ENCODE measurements around the gene ZNF653. TPM values are rescaled to one million over a fixed set of nuclear protein-coding genes. Genes with fewer than 3 reads are reported as not detected.
A peak's percentile ranks its signal among the peaks of the same experiment; 100 is the strongest.

Gene ZNF653
- total RNA-seq, 2 experiments from 2014 or later, result 14.1 to 21.5 TPM

Small RNAs within 50 kb of the gene (microRNA-seq; reads per million reads assigned to microRNA genes)
- gene MIR7974 (ENCODE audit: borderline replicate concordance), result 6.1 reads per million

Small RNAs within 50 kb of the gene (small RNA-seq; reads per million reads assigned to genes)
- gene MIR7974, result 1.0 reads per million, percentile 51 among the genes with 10 or more reads in this experiment
- not detected for gene RN7SL833P

Other genes with a start within 250 kb of the ZNF653 start
- gene DOCK6, start 243.3 kb downstream of the ZNF653 start, total RNA-seq (2014; rRNA removed; shearing (Covaris generic)), result 16.6 and 24.1 TPM in 2 replicates
- gene DOCK6, start 243.3 kb downstream of the ZNF653 start, total RNA-seq (2022), result 74.6 and 78.2 TPM in 2 replicates
- not detected in 2 replicates for gene TSPAN16, start 209.7 kb downstream of the ZNF653 start, total RNA-seq (2014; rRNA removed; shearing (Covaris generic))
- not detected in 2 replicates for gene TSPAN16, start 209.7 kb downstream of the ZNF653 start, total RNA-seq (2022)
- gene RAB3D, start 166.2 kb downstream of the ZNF653 start, total RNA-seq (2014; rRNA removed; shearing (Covaris generic)), result 1.1 and 1.9 TPM in 2 replicates
- gene RAB3D, start 166.2 kb downstream of the ZNF653 start, total RNA-seq (2022), result 7.7 and 8.4 TPM in 2 replicates
- 58.4 and 58.9 TPM in 2 replicates for gene TMEM205, start 159.6 kb downstream of the ZNF653 start, total RNA-seq (2014; rRNA removed; shearing (Covaris generic))
- 32.0 and 39.9 TPM in 2 replicates for gene TMEM205, start 159.6 kb downstream of the ZNF653 start, total RNA-seq (2022)
- gene CCDC159, start 159.3 kb downstream of the ZNF653 start, total RNA-seq (2014; rRNA removed; shearing (Covaris generic)), result 13.3 and 14.1 TPM in 2 replicates
- 18.9 and 26.1 TPM in 2 replicates for gene CCDC159, start 159.3 kb downstream of the ZNF653 start, total RNA-seq (2022)
- 0.54 and 0.88 TPM in 2 replicates for gene PLPPR2, start 150.4 kb downstream of the ZNF653 start, total RNA-seq (2014; rRNA removed; shearing (Covaris generic))
- gene PLPPR2, start 150.4 kb downstream of the ZNF653 start, total RNA-seq (2022), result 2.7 and 3.6 TPM in 2 replicates
- 5.6 and 6.6 TPM in 2 replicates for gene SWSAP1, start 131.2 kb downstream of the ZNF653 start, total RNA-seq (2014; rRNA removed; shearing (Covaris generic))
- 5.6 and 6.8 TPM in 2 replicates for gene SWSAP1, start 131.2 kb downstream of the ZNF653 start, total RNA-seq (2022)
- 9.9 and 19.6 TPM in 2 replicates for gene EPOR, start 121.5 kb downstream of the ZNF653 start, total RNA-seq (2014; rRNA removed; shearing (Covaris generic))
- 11.3 and 15.7 TPM in 2 replicates for gene EPOR, start 121.5 kb downstream of the ZNF653 start, total RNA-seq (2022)
- gene RGL3, start 86.5 kb downstream of the ZNF653 start, total RNA-seq (2014; rRNA removed; shearing (Covaris generic)), result 0.41 TPM in 1 of 2 replicates, not detected in the other
- 0.49 and 0.61 TPM in 2 replicates for gene RGL3, start 86.5 kb downstream of the ZNF653 start, total RNA-seq (2022)
- gene ODAD3, start 70.7 kb downstream of the ZNF653 start, total RNA-seq (2014; rRNA removed; shearing (Covaris generic)), result 0.28 and 0.57 TPM in 2 replicates
- 0.79 and 1.2 TPM in 2 replicates for gene ODAD3, start 70.7 kb downstream of the ZNF653 start, total RNA-seq (2022)
- gene PRKCSH, start 70.2 kb downstream of the ZNF653 start, total RNA-seq (2014; rRNA removed; shearing (Covaris generic)), result 61.8 and 95.6 TPM in 2 replicates
- gene PRKCSH, start 70.2 kb downstream of the ZNF653 start, total RNA-seq (2022), result 271 and 297 TPM in 2 replicates
- gene ELAVL3, start 24.8 kb downstream of the ZNF653 start, total RNA-seq (2014; rRNA removed; shearing (Covaris generic)), result 0.95 TPM in 1 of 2 replicates, not detected in the other
- 0.30 TPM in 1 of 2 replicates, not detected in the other for gene ELAVL3, start 24.8 kb downstream of the ZNF653 start, total RNA-seq (2022)
- 40.6 and 52.4 TPM in 2 replicates for gene ECSIT, start 23.3 kb upstream of the ZNF653 start, total RNA-seq (2014; rRNA removed; shearing (Covaris generic))
- 59.3 and 59.5 TPM in 2 replicates for gene ECSIT, start 23.3 kb upstream of the ZNF653 start, total RNA-seq (2022)
- gene CNN1, start 33.0 kb upstream of the ZNF653 start, total RNA-seq (2014; rRNA removed; shearing (Covaris generic)), result not detected in 2 replicates
- not detected in 2 replicates for gene CNN1, start 33.0 kb upstream of the ZNF653 start, total RNA-seq (2022)
- gene ELOF1, start 53.4 kb upstream of the ZNF653 start, total RNA-seq (2014; rRNA removed; shearing (Covaris generic)), result 48.9 and 60.5 TPM in 2 replicates
- 69.0 and 73.2 TPM in 2 replicates for gene ELOF1, start 53.4 kb upstream of the ZNF653 start, total RNA-seq (2022)
- gene ACP5, start 71.8 kb upstream of the ZNF653 start, total RNA-seq (2014; rRNA removed; shearing (Covaris generic)), result 13.3 and 21.6 TPM in 2 replicates
- gene ACP5, start 71.8 kb upstream of the ZNF653 start, total RNA-seq (2022), result 16.3 and 17.4 TPM in 2 replicates
- gene ZNF627, start 91.6 kb upstream of the ZNF653 start, total RNA-seq (2014; rRNA removed; shearing (Covaris generic)), result 8.0 and 11.0 TPM in 2 replicates
- 16.0 and 16.8 TPM in 2 replicates for gene ZNF627, start 91.6 kb upstream of the ZNF653 start, total RNA-seq (2022)
- 7.0 and 7.2 TPM in 2 replicates for gene ZNF823, start 233.1 kb upstream of the ZNF653 start, total RNA-seq (2014; rRNA removed; shearing (Covaris generic))
- 5.7 and 6.8 TPM in 2 replicates for gene ZNF823, start 233.1 kb upstream of the ZNF653 start, total RNA-seq (2022)

All from OCI-LY7 (cell line).